PC-3 (cell line): ENCODE data around the gene SKIC8.

Experiments
- CTCF ChIP-seq: fragments of 300-600 bp; sonication (generic); conservative IDR thresholded peaks from 2 replicates; pipeline ENCODE4 v1.5.1; 2017; ENCODE audit warnings: antibody characterized with exemption, low read depth, mild to moderate bottlenecking, low read length
- EZH2 ChIP-seq: fragments of 300-600 bp; sonication (generic); IDR thresholded peaks from one replicate; pipeline ENCODE4 v1.6.1; 2017; ENCODE audit warnings: antibody characterized with exemption, mild to moderate bottlenecking, low read length; ENCODE audit not compliant: unreplicated experiment

- TF ChIP-seq EZH2, result no peak
- peak; percentile 55 for TF ChIP-seq CTCF
Observed at GRCh38 chr15:78315686-78316282, 16.4 kb upstream of the SKIC8 start.
